Activated gamma-delta T cell (primary cell): ENCODE data around the gene FASLG.

Experiments used
- DNase-seq: peaks from one replicate; lab custom pipeline; 2025; lab: John Stamatoyannopoulos, UW

The FASLG gene

GRCh38 chr1:172646653-172647052 lies 12.2 kb upstream of the FASLG start:
- no peak for DNase-seq

DNA sequence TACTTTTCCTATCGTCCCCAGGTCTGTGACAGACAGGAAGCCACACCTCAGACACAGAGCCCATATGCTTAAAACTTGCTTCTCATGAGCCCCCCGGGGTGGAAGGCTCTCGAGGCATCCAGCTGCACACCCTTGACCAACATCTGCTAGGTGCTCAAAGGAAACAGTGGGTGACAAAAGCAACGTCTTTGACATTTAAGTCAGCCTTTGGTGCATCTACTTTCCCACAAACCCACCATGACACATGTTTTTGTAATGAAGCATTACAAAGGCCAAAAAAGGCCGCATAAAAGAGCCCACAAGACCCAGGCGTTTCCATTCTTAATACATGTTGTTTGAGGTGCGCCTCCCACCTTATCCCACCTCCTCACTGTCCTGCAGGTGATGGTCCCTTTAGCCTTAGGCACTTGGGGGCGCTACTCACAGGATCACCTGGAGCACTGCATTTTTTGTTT lies 11.8 kb upstream of the FASLG start:
- DNase-seq: no peak

DNA sequence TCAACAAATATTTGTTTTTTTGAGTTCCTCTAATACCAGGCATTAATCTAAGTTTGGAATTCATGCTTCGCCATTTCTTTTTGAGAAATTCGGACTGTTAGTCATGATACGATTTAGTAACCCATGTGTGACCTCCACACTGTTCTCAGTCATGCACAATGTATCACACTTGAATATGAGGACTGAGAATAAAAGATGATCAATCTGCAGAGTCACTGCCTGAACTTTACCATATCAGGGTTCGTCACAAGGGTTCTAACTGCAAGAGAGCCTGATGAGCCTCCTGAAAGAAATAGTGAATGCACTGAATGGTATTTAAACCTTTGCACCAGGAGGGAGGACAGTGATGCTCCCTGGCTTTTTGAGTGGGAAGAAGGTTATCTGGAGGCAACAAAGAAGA lies 10.9 kb upstream of the FASLG start:
- no peak for DNase-seq

GRCh38 chr1:172650474-172651193 lies 8.3 kb upstream of the FASLG start:
- no peak for DNase-seq

DNA sequence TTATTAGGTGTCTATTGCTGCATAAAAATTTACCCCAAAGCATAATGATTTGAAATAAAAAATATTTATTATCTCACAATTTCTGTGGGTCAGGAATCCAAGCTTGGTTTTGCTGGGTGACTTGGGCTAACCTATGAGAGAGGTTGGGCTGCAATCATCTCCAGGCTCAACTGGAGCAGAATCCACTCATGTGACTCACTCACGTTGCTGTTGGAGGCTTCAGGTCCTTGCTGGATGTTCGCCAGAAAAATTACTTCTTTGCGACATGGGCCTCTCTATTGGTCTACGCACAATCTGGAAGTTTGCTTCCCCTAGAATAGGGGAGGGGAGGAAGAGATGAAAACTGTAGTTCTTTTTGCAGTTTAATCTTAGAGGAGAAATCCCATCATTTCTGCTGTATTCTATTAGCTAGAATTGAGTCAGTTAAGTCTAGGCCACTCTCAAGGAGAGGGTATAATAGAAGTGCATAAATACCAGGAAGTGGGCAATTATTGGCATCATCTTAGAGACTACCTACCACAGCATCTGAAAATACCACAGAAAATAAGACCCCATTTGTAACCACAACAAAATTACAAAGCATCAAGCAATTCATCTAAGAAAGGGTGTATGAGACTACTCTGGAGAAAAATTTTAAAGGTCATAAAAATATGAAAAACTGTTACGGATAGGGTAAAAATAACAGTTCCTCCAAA lies 5.7 kb upstream of the FASLG start:
- no peak for DNase-seq

GRCh38 chr1:172654535-172654934 lies 4.4 kb upstream of the FASLG start:
- no peak for DNase-seq

DNA sequence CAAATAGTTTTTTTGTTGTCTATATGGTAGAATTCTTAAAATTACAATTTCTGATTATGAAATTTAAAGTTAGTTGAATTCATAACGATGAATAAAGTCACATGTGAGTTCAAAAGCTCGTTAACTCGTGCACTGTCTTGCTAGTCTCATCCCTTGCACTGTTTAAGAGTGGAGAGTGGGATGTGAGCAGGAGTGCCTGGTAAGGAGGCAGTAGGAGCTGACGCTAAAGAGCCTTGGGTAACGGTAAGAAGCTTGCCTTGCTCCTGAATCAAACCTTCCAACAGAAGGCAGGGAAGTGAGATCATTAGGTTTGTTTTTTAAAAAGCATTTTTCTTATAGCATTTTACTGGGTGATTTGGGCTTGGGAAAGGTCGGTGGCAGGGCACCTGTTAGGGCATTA lies 2.3 kb upstream of the FASLG start:
- DNase-seq: no peak

DNA sequence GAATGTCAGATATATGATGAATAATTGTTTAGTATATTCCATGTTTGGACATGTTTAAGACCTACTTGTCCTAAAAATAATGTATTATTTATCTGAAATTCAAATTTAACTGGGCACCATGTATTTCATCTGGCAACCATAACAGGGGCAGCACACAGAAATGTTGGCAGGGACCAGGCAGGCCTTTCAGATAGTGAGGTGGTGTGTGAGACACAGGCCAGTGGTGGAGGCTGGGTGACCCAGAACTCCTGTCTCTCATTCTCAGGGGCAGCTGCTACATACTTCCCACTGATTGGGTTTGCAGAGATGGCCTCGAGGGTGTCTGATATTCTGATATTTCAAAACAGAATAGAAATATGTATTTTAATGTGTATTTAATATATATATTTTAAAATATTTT lies 1.3 kb upstream of the FASLG start:
- DNase-seq: no peak

GRCh38 chr1:172661107-172661506 lies 2.2 kb downstream of the FASLG start:
- DNase-seq: no peak

GRCh38 chr1:172662464-172663109 lies 3.7 kb downstream of the FASLG start:
- peak; percentile 33 for DNase-seq

- DNase-seq: no peak
These were observed 4.8 kb downstream of the FASLG start for GRCh38 chr1:172663732-172664131.

GRCh38 chr1:172668097-172668496 lies 9.2 kb downstream of the FASLG start:
- no peak for DNase-seq

DNA sequence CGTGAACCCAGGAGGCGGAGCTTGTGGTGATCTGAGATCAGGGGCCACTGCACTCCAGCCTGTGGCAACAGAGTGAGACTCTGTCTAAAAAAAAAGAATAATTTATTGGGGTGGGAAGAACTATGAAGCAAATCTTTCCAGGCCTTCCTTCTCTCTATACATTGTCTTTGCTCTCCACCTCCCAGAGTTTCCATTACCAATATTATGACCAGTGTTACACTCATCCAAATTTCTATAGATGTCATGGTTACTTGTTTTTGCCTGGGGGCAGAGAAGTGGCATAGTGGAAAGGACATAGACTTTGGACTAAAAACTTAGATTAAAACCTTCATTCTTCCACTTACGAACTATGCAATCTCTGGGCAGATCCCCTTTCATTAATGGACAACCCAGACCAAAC lies 10.1 kb downstream of the FASLG start:
- DNase-seq: no peak

DNA sequence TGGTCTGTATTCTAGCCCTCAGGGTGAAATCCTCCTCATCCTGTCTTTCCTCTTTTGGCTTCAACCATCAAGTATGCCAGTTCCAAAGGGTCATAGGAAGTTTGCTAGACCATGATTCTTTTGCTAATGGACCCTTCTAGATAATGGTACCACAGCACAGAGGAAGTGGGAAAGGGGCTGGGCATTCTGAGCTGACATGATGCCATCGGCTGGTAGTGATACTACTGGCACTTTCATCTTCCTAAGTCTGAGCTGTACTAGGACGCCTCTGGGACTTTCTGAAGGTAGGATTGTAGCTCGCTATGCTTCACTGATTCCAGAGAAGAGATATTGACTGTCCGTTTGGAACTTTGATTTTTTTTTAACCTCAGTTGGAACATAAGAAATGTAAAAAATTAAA lies 11.4 kb downstream of the FASLG start:
- no peak for DNase-seq

- no peak for DNase-seq
These were observed 11.9 kb downstream of the FASLG start for GRCh38 chr1:172670791-172671190.

- no peak for DNase-seq
These were observed 12.7 kb downstream of the FASLG start for GRCh38 chr1:172671591-172671990.

GRCh38 chr1:172672720-172673119 lies 13.8 kb downstream of the FASLG start:
- no peak for DNase-seq

- DNase-seq: no peak
These were observed 14.9 kb downstream of the FASLG start for GRCh38 chr1:172673761-172674160.

- DNase-seq: no peak
These were observed 16.1 kb downstream of the FASLG start for GRCh38 chr1:172674831-172675613.

GRCh38 chr1:172679000-172679772 lies 20.3 kb downstream of the FASLG start:
- no peak for DNase-seq

DNA sequence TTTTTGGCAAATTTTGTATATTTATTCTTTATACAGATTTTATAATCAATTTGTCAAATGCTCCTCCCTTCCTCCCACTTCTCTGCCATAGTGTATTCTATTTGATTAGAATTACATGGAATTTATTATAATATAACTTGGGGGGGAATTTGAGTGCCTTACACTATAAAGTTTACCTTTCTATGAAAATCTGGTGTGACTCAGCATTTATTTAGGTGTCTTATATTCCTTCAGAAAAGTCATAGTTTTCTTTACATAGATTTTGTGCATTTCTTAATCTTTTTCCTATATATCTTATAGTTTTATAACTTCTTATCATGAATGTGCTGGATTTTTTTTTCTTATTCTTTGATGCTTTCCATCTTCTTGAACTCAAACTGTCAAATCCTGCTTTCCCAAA lies 21.3 kb downstream of the FASLG start:
- DNase-seq: no peak
